ENCODE results near the gene NRXN3. TPM values are rescaled to one million over a fixed set of nuclear protein-coding genes. Genes with fewer than 3 reads are reported as not detected.

Gene NRXN3
- total RNA-seq, 1 donor from 2014 or later, result 2.5 TPM

GRCh38 chr14:78588906-78589305 lies 418.7 kb downstream of the NRXN3 start:
- no peak for DNase-seq

GRCh38 chr14:78592616-78593219 lies 422.5 kb downstream of the NRXN3 start:
- DNase-seq, result no peak

GRCh38 chr14:78593949-78594348 lies 423.8 kb downstream of the NRXN3 start:
- DNase-seq, result no peak

GRCh38 chr14:78595797-78596196 lies 425.6 kb downstream of the NRXN3 start:
- DNase-seq, result no peak

GRCh38 chr14:78598046-78598920 lies 428.1 kb downstream of the NRXN3 start:
- DNase-seq, result peak; percentile 38

GRCh38 chr14:78605025-78605762 lies 435.0 kb downstream of the NRXN3 start:
- DNase-seq, result no peak

- DNase-seq, result peak; percentile 87
Observed at GRCh38 chr14:78605897-78606500, 435.8 kb downstream of the NRXN3 start.

GRCh38 chr14:78608998-78609787 lies 439.0 kb downstream of the NRXN3 start:
- no peak for DNase-seq

GRCh38 chr14:78610994-78611393 lies 440.8 kb downstream of the NRXN3 start:
- DNase-seq, result no peak

- no peak for DNase-seq
Observed at GRCh38 chr14:78611796-78612571, 441.8 kb downstream of the NRXN3 start.

GRCh38 chr14:78612666-78613065 lies 442.5 kb downstream of the NRXN3 start:
- DNase-seq, result no peak

- no peak for DNase-seq
Observed at GRCh38 chr14:78614593-78614992, 444.4 kb downstream of the NRXN3 start.

GRCh38 chr14:78617735-78618134 lies 447.6 kb downstream of the NRXN3 start:
- DNase-seq, result no peak

- peak; percentile 30 for DNase-seq
Observed at GRCh38 chr14:78618368-78618767, 448.2 kb downstream of the NRXN3 start.

GRCh38 chr14:78627114-78627513 lies 456.9 kb downstream of the NRXN3 start:
- DNase-seq, result no peak

GRCh38 chr14:78631551-78631950 lies 461.4 kb downstream of the NRXN3 start:
- no peak for DNase-seq

- no peak for DNase-seq
Observed at GRCh38 chr14:78633752-78634151, 463.6 kb downstream of the NRXN3 start.

- DNase-seq, result no peak
Observed at GRCh38 chr14:78637489-78637888, 467.3 kb downstream of the NRXN3 start.

- DNase-seq, result no peak
Observed at GRCh38 chr14:78637908-78638475, 467.8 kb downstream of the NRXN3 start.

- DNase-seq, result no peak
Observed at GRCh38 chr14:78638926-78639325, 468.8 kb downstream of the NRXN3 start.
